B cell (primary cell): ENCODE data around the gene MAPKAPK3. TPM values are rescaled to one million over a fixed set of nuclear protein-coding genes. Genes with fewer than 3 reads are reported as not detected.

ENCODE experiments used
- ATAC-seq: fragments of 200-7000 bp; cut with Tn5 transposase; one replicate; pipeline ENCODE4 v1.10.0; 2021; ENCODE audit warnings: low read depth, mild to moderate bottlenecking, moderate number of reproducible peaks, moderate library complexity
- CTCF ChIA-PET: fragments of 350-600 bp; sonication (Branson Sonifier 250); formaldehyde crosslinking; loops from one replicate; lab custom pipeline; 2021; ENCODE audit warnings: antibody characterized with exemption, inconsistent platforms; lab: Charles Lee
- POLR2A ChIA-PET: fragments of 350-600 bp; sonication (Branson Sonifier 250); formaldehyde crosslinking; loops from one replicate; lab custom pipeline; 2021; ENCODE audit warnings: antibody characterized with exemption; lab: Charles Lee
- DNase-seq: peaks from one replicate; pipeline ENCODE4 v3.0.0; 2013
- H2AFZ ChIP-seq: 2 replicates; pipeline ENCODE4 v1.6.1; 2012; ENCODE audit warnings: mild to moderate bottlenecking, low read depth, low read length; ENCODE audit not compliant: insufficient read depth, poor library complexity, severe bottlenecking
- H3K27ac ChIP-seq, 2 donors: 1 replicate in 1 of 2; 2 replicates in 1 of 2; pipeline ENCODE4 v1.5.1; 2012 to 2013; ENCODE audit warnings: low read length in 2 of 2, mild to moderate bottlenecking in 2 of 2, moderate library complexity in 1 of 2
- H3K27me3 ChIP-seq, 4 experiments: fragments of 200-600 bp in 1 of 4; sonication (generic) in 1 of 4; replicated peaks in 1 of 4; 1 replicate in 2 of 4; 2 replicates in 2 of 4; pipeline versions ENCODE4 v1.6.1 to v1.7.0; 2013 to 2016; ENCODE audit warnings: low read length in 3 of 4, mild to moderate bottlenecking in 2 of 4, mixed read lengths in 1 of 4, moderate library complexity in 1 of 4; ENCODE audit not compliant: insufficient read depth in 4 of 4, control insufficient read depth in 3 of 4; ENCODE audit errors: control extremely low read depth in 1 of 4
- H3K36me3 ChIP-seq, 2 experiments: replicated peaks in 1 of 2; 1 replicate in 1 of 2; 2 replicates in 1 of 2; pipeline versions ENCODE4 v1.6.1 to v1.7.1; 2013; ENCODE audit warnings: low read length in 1 of 2; ENCODE audit not compliant: insufficient read depth in 2 of 2, control insufficient read depth in 1 of 2; ENCODE audit errors: control extremely low read depth in 1 of 2, extremely low read depth in 1 of 2
- H3K4me1 ChIP-seq, 2 donors: fragments of 200-600 bp in 1 of 2; sonication (generic) in 1 of 2; 1 replicate in 1 of 2; 2 replicates in 1 of 2; pipeline versions ENCODE4 v1.5.1 to v1.6.1; 2013 to 2017; ENCODE audit warnings: low read length in 2 of 2; ENCODE audit not compliant: control insufficient read depth in 2 of 2, insufficient read depth in 2 of 2
- H3K4me2 ChIP-seq: replicated peaks from 2 replicates; pipeline ENCODE3; 2012; ENCODE audit warnings: mild to moderate bottlenecking, low read depth, low read length; ENCODE audit not compliant: poor library complexity, severe bottlenecking
- H3K4me3 ChIP-seq, 5 experiments: fragments of 200-600 bp in 1 of 5; sonication (generic) in 1 of 5; 1 replicate in 3 of 5; 2 replicates in 2 of 5; pipeline versions ENCODE4 v1.5.1 to v1.7.0; 2011 to 2016; ENCODE audit warnings: low read length in 4 of 5, mild to moderate bottlenecking in 4 of 5, low read depth in 2 of 5, control low read depth in 1 of 5, moderate library complexity in 1 of 5; ENCODE audit not compliant: insufficient read depth in 1 of 5; ENCODE audit errors: control extremely low read depth in 1 of 5, extremely low read depth in 1 of 5
- H3K79me2 ChIP-seq: fragments of 200-600 bp; sonication (generic); one replicate; pipeline ENCODE4 v1.6.0; 2016; ENCODE audit warnings: low read length; ENCODE audit not compliant: control insufficient read depth, insufficient read depth
- H3K9ac ChIP-seq: fragments of 200-600 bp; sonication (generic); 2 replicates; pipeline ENCODE4 v1.6.1; 2017; ENCODE audit warnings: mild to moderate bottlenecking, low read length, moderate library complexity
- H3K9me3 ChIP-seq, 3 donors: one replicate each; pipeline versions ENCODE4 v1.6.1 to v1.7.1; 2013; ENCODE audit warnings: low read length in 2 of 3; ENCODE audit not compliant: control insufficient read depth in 2 of 3, insufficient read depth in 1 of 3; ENCODE audit errors: control extremely low read depth in 1 of 3
- H4K20me1 ChIP-seq: 2 replicates; pipeline ENCODE4 v1.6.0; 2012; ENCODE audit warnings: mild to moderate bottlenecking, low read length; ENCODE audit not compliant: insufficient read depth, control insufficient read depth, poor library complexity, severe bottlenecking
- H3K27ac Mint-ChIP-seq: one replicate; pipeline ENCODE4 v1.8.0; 2021; ENCODE audit warnings: mixed read lengths
- H3K27me3 Mint-ChIP-seq: one replicate; pipeline ENCODE4 v1.8.0; 2021; ENCODE audit warnings: mixed read lengths
- H3K4me1 Mint-ChIP-seq: one replicate; pipeline ENCODE4 v1.8.0; 2021; ENCODE audit warnings: mixed read lengths
- H3K4me3 Mint-ChIP-seq: one replicate; pipeline ENCODE4 v1.8.0; 2021; ENCODE audit warnings: mixed read lengths
- H3K9me3 Mint-ChIP-seq: one replicate; pipeline ENCODE4 v1.8.0; 2022; ENCODE audit warnings: mixed read lengths; ENCODE audit not compliant: insufficient read depth
- CTCF ChIP-seq: fragments of 200-600 bp; IDR thresholded peaks from one replicate; pipeline ENCODE4 v1.8.0; 2022; ENCODE audit warnings: antibody characterized with exemption, mild to moderate bottlenecking
- EZH2 ChIP-seq: IDR thresholded peaks from 2 replicates; pipeline ENCODE4 v1.6.1; 2012; ENCODE audit warnings: borderline replicate concordance, low read depth, mild to moderate bottlenecking, moderate library complexity, low read length; ENCODE audit not compliant: insufficient read depth, poor library complexity, severe bottlenecking
- WGBS: methylation state at CpG from one replicate; pipeline ENCODE4 v1.1.5; 2013; ENCODE audit warnings: missing lambda C conversion rate; ENCODE audit not compliant: insufficient coverage; 5-methylcytosine and 5-hydroxymethylcytosine counted together
- intact Hi-C: fragments of 100-400 bp; cut with micrococcal nuclease; formaldehyde crosslinking; loops from one replicate; pipeline ENCODE4 v1.10.0; 2022
- polyA plus RNA-seq: library from polyadenylated mRNA; depleted of rRNA; stranded (reverse); fragments of >200 nt; gene quantifications from 2 replicates; pipeline ENCODE4 v1.2.3, GENCODE V29; 2012
- total RNA-seq, 2 donors: library from RNA; stranded (reverse); fragments of 120-200 nt in 1 of 2; gene quantifications; 1 replicate in 1 of 2; 2 replicates in 1 of 2; pipeline versions ENCODE4 v1.2.3 to v1.2.4, GENCODE V29; 2013 to 2022

The MAPKAPK3 gene
- total and polyA plus RNA-seq, 2 donors (not counting 1 experiment from before 2014, with no cell fraction given), result 17.8 to 18.8 TPM

- H3K4me1 Mint-ChIP-seq, result peaks cover 9% of the 10 kb centered on the region
- no peak overlapping the region for H3K4me3 Mint-ChIP-seq
- Histone ChIP-seq H3K4me1 (peaks cover 0 to 11% of the 10 kb centered on the region in 2 donors), H3K9ac (no peak overlapping the region), H3K79me2 (peaks cover 7% of the 10 kb centered on the region), H3K4me2 (no peak overlapping the region), H3K36me3 (peaks cover 0 to 44% of the 10 kb centered on the region in 2 experiments), H3K27ac (no peak overlapping the region), H4K20me1 (no peaks in the 10 kb centered on the region), H3K9me3 (no peaks in the 10 kb centered on the region), H3K27me3 (no peaks in the 10 kb centered on the region), H3K4me3 (no peak overlapping the region), H2AFZ (no peak overlapping the region)
- 100% methylated on average over 3 of the region's 6 CpGs for WGBS
- ChIA-PET CTCF (interaction anchor here (0.9 to 16.8 kb wide), 4 partner anchors 14 to 77 kb away, joined by 3 to 541 read pairs (median 60); partner anchors contain the start of genes CISH and MAPKAPK3), POLR2A (no interaction called here)
- no peak for TF ChIP-seq CTCF
- TF ChIP-seq EZH2, result no peak
- intact Hi-C loops, result no loop called here
- no peak for DNase-seq
- H3K27me3 Mint-ChIP-seq, result no peaks in the 10 kb centered on the region
- H3K27ac Mint-ChIP-seq, result no peak overlapping the region
- no peak for ATAC-seq
- H3K9me3 Mint-ChIP-seq, result no peaks in the 10 kb centered on the region
These were observed 41.6 kb upstream of the MAPKAPK3 start for GRCh38 chr3:50575372-50575771.

DNA sequence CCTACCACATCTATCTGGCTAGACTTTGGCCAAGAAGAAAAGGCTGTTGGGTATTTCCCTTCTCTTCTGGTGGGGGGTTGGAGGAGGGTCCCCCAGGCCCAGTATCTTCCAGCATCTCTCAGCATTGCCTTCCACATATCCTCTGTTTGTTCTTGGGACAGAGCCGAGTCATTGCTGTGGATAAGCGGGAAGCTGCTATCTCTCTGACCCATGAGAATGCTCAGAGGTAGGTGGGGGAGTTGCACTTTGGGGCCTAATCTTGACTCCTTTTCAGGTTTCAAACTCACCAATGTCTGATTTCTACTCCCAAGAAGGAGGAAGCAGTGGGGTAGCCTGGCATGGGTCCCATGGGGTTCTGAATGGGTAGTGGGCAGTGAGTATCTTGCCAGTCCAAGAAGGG is 39.6 kb upstream of the MAPKAPK3 start:
- Histone ChIP-seq H3K9me3 (no peaks in the 10 kb centered on the region), H3K9ac (no peak overlapping the region), H3K4me1 (peaks cover 0 to 2% of the 10 kb centered on the region in 2 donors), H3K36me3 (peaks cover 0 to 54% of the 10 kb centered on the region in 2 experiments), H3K79me2 (peaks cover 7% of the 10 kb centered on the region), H4K20me1 (no peaks in the 10 kb centered on the region), H3K27me3 (no peaks in the 10 kb centered on the region), H3K4me3 (no peak overlapping the region), H2AFZ (no peak overlapping the region), H3K4me2 (no peak overlapping the region), H3K27ac (no peak overlapping the region)
- no peak for DNase-seq
- ATAC-seq, result no peak
- WGBS, result 92% methylated on average over 2 of the region's 2 CpGs
- TF ChIP-seq EZH2 (no peak), CTCF (no peak)
- Mint-ChIP-seq H3K4me1 (no peaks in the 10 kb centered on the region), H3K27ac (no peak overlapping the region), H3K9me3 (no peaks in the 10 kb centered on the region), H3K4me3 (no peak overlapping the region), H3K27me3 (no peaks in the 10 kb centered on the region)
- CTCF ChIA-PET, result interaction anchor here (9.1 to 16.8 kb wide), 2 partner anchors 12 to 35 kb away, joined by 116 to 541 read pairs; partner anchors contain the start of genes CISH and MAPKAPK3
- POLR2A ChIA-PET, result no interaction called here
- intact Hi-C loops, result no loop called here
